NCI-H345 treated with DMSO at 0.1 percent for 48 hours (cell line): ENCODE results near the gene ANKRD13B.

Experiments used
- DNase-seq: peaks from one replicate; lab custom pipeline; 2025; ENCODE audit not compliant: unreplicated experiment; lab: John Stamatoyannopoulos, UW

Gene ANKRD13B

DNA sequence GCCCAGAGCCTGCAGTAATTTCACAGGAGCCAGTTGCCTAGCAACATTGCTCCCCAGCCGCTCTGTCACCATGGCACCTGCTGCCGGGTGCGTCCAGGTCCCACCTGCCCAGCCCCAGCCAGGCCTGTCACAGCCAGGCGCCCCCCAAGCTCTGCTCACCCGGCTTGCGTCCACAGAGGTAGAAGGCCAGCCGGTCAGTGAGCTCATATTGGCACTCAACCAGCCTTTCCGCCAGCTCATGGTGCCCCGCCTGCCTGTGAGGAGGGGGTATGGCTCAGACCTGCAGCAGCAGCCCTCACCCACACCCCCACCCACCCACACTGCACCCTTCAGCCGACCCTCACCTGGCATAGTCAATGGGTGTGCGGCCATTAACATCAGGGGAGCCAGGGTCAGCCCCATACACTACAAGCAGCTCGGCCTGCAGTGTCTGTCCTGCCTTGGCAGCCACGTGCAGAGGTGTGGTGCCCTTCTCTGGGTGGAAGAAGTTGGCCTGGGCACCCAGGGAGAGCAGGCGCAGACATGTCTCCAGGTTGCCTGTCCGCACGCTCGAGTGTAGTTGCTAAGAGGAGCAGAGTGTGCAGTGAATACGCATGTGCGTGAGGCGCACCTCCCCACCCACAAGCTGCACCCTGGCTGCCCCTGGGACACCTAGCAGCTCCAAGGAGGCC is 11.2 kb upstream of the ANKRD13B start:
- no peak for DNase-seq

DNA sequence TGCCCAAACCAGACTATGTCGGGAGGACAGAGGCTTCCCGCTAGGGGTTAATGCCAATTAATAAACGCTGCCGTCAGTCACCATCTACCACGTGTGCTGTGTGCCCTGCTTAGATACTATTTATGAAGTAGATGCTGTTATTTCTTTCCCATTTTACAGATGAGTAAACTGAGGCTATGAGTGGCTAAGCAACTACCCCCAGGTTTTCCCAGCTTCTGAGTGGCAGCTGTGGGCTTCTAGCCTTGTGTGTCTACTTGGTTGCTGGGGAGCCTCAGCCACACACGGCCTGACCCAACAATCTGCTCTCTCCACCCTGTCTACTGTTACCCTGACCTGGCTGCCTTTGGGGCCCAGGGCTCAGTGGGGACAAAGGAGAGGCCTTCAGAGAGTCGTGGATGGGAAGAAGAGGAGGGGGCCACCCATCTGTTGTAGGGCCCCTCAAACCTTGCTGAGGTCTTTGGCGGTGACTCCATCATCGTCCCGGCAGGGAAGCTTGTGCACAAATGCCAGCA is 10.6 kb upstream of the ANKRD13B start:
- DNase-seq, result no peak

DNA sequence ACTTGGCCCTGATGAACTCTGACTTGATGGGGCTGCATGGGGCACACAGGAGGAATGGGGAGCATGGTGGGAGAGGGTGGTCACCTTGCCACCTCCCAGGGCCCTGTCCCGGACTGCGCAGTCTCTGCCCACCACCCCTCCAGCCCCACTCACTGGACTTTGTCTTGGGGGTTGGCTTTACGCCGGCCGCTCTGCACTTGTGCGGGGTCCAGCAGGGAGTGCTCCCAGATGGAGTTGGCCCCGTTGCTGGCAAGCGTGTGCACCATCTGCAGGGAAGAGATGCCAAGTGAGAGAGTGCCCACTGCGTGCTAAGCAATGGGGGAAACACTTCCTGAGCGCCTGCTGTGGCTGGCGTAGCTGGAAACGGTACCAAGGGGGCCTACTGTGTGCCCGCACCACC is 10.2 kb upstream of the ANKRD13B start:
- DNase-seq, result no peak

DNA sequence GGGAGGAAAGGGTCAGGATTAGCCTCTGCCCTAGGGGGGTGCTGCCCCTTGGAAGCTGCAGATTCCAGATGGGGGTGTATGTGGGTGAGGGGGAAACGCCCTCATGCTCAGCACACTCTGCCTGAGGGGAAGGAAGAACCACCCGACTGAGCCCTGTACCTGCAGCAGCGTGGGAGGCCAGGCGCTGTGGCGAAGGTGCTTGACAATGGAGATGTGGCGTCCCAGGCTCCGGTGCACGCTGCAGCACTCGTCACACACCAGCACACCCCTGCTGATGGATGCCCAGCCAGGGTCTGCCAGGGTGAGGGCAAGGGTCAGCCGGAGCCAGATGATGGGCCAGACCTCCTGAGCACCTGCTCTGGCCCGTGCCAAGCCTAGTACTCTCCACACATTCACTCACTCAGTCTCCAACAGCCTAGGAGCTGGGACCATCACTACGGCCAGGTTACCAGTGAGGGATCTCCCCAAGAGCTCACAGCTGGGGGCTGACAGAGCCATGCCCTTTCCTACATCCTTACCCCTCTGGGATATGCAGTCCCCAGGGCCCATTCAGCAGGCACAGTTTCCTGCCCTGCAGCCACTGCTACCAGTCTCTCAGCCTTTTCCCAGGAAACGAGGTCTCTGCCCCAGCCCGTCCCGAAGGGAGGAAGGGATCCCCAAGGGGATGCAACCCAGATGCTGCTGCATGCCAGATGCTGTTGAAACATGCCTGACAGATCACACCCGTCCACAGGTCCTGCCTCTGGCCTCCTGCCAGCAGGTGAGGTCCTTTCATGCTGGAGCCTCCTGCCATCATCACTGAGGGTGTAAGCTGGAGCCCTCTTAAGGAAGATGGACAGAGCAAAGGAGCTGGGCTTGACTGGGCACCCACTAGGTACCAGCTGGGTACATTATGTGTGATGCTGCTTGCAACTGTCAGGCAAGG is 9.3 kb upstream of the ANKRD13B start:
- no peak for DNase-seq

DNA sequence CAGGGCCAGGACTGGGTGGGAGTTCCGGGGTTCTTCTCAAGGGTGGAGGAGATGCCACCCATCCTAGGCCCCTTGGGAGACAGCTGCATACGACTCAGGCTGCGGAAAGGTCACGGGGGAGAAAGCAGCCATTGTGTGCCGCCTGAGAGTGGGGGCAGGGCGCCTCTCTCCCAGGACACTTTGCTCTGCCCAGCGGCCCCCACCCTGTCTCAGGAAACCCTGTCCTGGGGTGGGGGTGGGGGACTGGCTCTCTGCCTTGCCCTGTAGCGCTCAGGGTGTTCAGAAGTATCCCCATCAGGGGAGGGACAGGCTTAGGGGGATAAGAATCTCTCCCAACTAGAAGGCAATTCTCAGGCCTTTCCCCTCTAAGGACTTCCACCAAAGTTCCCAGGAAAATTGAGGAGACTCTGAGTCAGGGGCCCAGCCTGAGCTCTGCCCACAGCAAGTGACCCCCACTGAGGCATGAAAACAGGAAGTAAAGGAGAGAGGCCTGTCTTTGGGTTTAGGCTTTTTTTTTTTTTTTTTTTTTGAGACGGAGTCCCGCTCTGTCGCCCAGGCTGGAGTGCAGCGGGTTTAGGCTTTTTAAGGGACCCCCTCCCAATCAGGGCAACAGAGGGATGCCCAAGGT is 8.4 kb upstream of the ANKRD13B start:
- no peak for DNase-seq

DNA sequence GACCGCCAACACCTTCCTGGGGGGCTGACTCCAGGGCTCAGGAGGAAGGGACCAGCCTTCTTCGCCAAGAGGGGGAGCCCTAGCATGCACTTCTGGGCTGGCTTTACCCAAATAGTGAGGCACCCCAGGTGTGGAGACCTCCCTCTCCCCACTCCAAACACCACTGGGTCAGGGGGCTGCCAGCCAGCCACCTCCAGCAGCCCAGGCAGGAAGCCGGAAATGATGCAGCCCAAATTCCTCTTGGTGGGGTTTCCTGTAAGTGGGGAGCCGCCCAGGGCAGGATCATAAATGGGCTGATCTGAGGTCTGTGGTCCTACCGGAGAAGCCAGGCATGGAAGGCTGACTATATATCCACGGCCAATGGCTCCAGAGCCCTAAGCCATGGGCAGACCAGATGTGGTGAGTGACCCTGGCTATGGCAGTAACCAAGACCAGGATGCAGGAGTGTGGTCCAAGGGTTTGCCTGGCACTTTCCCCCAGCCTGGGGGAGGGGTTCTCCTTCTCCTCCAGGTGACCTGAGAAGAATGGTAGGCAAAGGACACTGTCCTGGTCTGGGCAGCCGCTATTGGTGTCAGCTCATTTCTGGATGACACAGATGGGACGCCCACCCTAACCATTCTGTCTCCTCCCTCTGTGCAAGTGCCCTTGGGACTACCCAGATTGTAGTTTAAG is 7.7 kb upstream of the ANKRD13B start:
- DNase-seq, result no peak

DNA sequence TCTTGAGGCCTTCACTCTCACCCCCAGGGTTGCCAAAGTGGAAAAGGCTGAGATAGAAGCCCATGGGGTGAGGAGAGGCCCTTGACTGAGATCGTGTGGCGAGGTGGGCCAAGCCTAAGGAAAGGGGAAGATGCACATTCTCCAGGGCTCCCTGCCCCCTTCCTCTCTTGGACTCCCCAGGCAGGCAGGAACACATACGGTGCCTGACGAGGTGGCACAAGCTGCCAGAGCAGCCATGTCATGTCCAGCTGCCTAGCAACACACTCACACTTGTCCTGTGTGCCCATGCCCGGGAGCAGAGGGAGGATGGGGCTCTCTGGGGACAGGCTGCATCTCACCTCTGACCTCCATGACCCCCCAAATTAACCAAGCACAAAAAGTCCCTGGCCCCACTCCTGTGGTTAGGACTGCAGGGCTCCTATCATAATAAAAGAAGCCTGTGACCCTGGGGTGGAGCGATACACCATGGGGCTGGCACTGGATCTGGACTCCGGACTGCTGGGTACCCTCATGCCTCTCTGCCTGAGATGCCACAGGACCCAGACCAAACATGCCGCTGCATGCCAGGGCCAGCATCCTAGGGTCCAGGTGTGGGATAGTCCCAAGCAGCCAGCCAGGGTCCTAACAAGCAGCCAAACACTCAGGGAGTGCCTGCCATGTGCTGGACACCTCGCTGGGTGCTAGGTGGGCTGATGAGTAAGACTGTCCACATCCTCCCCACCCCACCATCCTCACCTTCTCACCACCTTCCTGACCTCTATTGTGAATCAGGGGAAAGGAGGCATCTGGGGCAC is 6.1 kb upstream of the ANKRD13B start:
- no peak for DNase-seq

DNA sequence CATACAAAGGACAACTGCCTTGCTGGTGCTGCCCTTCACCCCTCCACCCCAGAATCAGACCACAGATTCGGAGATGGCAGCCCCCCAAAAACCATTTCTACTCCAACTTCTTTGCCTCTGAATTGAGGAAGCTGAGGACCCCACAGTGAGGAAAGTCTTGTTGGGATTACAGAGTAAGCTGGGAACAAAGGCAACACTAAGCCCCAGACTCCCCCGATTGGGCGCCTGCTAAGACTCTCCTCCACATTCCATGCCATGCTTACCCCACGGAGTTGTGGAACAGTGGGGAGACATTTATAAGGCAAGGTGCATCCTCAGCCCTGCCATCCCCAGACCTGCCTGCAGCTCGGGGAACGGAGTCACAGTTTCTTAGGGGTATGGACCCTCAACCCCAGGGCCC is 5.3 kb upstream of the ANKRD13B start:
- no peak for DNase-seq

DNA sequence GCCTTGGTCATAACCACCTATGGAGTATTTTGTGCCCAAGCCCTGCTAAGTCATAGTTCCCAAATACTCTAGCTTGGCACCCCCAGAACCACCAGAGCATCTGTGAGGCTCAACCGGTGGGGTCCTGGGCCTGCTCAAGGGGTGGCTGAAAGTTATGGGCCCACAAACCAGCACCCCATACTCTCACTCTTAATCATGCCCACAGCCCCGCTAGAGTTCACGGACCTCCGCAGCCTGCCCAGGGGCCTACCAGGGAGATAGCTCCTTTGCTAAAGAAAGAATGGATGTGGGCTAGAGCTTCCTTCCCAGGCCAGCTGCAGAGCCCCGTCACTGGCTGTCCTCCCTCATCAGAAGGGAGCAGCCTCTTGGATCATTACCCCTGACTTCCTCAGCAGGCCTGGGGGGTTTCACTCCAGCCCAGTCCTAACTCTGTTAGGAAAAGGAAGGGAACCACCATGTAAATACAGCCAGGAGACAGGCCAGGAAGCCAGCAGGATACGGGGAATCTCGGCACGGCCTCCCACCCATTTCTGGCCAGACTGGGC is 4.8 kb upstream of the ANKRD13B start:
- DNase-seq, result no peak

DNA sequence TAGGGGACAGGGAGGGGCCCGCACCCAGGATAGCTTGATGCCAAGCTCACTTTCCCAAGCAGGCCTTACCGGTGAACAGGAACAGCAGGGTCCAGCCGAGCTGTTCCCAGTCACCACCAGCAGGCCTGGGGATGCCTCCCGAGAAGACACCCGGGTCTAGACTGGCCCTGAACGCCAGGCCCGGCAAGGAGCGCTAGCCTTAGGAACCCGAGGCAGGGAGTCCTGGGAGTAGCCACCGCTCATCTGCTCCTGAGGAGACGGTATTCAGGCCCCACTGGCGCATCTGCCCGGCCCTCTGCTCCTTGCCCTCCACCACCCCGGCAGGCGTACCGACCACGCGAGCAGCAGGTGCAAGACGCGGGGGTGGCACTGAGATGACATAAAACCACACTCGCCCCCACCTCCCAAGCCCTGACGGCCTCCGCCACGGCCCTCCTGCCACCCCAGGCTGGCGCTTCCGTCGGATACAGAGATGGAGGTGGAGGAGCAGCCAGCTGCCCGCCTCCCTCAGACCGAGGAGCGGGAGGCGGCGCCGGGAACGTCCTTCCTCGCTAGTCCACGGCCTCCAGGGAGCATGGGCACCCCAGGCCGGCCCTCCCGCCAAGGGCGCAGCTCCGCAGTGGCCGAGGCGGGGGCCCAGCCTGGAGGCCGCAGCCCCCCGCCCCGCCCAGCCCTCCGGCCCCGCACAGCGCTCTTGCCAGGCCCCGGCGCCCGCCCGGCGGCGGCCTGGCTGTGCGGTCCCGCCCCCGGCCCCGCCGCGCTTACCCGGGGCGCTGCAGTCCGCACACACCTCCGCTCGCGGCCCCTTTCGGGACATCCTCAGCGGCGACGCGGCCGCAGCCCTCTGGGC is 4.1 kb upstream of the ANKRD13B start:
- peak; percentile 4 for DNase-seq

DNA sequence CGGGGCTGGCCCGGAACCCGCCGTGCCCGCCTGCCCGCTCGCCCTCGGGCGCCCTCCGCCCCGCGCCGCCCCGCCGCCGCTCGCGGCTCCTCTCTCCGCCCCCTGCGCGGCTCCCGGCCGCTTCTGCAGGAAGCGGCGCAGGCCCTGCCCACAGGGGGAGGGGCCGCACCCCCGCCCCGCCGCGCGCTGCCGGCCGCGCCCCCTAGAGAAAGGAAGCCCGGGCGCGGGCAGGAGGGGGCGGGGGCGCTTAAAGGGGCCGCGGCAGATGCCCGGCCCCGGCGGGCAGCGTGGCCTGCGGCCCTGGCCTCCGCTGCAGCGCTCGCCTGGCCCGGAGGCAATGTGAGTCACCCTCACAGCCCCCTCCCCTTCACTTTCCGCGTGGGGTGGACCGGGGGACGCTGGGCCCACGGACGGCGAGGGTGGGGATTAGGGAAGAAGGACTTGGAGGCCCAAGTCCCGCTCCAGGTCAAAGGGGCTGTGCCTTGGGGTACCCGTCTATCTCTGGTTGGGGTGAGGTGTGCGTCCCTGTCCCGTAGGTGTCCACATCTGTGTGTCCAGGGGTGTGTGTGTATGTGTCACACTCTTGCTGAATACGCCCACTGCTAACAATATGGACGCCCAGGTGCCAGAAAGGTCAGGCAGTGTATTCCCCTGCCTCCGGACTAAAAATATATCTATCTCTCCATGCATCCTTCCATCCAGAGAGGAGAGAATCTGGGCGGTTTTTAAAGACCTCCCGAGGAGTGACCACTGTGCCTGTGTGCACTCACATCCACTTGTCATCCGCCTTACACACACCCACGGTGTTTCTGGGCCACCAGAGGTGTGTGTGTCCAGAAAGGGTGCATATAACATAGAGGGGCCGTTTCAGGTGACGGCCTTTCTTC is 3.2 kb upstream of the ANKRD13B start, which contains the start of gene GIT1:
TSS of gene GIT1 (minus strand) at position 125 of the 887 bp plus-strand sequence. CDS start 270 bp downstream, outside the sequence.
- DNase-seq, result peak; percentile 72

DNA sequence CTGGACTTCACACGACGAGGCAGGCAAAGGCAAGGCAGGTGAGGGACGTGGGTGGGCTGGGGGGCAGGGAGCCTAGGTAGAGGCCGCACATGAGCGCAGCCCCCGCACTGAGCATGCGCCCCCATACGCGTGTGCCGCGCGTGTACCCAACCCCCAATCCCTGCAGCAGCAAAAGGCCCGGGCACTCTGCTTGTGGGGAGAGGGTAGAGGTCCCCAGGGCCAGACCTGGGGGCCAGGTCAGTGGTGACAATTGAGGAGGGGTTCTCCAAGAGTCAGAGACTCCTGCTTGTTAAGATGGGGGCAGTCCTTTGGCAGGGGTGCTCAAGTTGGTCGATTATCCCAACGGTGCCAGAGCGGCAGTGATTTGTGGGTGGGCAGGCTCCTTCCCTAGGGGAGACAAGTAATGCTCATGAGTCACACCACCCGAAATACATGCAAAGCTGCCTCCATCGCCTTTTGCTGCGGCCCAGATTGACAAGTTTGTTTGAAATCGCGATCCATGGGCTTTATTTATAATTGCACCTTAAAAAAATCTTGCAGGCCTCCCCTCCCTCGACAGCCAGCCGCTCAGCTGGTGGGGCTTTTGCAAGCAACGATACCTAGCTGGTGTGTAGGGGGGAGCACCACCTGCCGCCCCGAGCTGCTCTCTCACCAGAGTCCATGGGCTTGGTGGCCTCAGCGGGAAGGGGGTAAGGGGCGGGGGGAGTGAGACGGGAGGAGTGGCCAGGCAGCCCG is 2.4 kb upstream of the ANKRD13B start:
- peak; percentile 46 for DNase-seq

DNA sequence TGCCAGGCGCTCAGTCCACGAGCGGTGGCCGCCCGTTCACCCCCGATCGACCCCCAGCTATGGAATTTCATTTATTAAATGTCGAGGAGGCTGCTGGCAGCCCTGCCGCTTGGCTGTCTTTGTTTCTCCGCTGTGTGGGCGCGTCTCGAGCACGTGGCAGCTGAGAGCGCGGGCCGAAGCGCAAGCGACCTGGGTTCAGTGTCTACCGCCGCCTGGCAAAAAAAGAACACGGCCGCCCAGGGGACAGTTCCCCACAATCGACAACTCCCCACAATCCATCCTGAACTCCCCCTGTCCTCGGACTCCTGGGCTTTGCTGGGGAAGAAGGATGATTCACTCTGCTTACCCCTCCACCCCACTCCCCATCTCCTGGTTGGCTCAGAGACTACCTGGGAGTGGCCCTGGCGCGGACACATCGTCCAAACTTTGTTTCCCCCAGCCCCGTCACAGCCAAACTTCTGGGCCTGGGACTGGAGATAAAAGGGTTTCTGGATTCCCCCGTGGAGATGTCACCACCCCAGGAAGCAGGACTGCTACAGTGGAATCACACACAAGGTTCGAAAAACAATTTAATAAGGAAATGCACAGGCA is 1.7 kb upstream of the ANKRD13B start:
- peak; percentile 75 for DNase-seq

DNA sequence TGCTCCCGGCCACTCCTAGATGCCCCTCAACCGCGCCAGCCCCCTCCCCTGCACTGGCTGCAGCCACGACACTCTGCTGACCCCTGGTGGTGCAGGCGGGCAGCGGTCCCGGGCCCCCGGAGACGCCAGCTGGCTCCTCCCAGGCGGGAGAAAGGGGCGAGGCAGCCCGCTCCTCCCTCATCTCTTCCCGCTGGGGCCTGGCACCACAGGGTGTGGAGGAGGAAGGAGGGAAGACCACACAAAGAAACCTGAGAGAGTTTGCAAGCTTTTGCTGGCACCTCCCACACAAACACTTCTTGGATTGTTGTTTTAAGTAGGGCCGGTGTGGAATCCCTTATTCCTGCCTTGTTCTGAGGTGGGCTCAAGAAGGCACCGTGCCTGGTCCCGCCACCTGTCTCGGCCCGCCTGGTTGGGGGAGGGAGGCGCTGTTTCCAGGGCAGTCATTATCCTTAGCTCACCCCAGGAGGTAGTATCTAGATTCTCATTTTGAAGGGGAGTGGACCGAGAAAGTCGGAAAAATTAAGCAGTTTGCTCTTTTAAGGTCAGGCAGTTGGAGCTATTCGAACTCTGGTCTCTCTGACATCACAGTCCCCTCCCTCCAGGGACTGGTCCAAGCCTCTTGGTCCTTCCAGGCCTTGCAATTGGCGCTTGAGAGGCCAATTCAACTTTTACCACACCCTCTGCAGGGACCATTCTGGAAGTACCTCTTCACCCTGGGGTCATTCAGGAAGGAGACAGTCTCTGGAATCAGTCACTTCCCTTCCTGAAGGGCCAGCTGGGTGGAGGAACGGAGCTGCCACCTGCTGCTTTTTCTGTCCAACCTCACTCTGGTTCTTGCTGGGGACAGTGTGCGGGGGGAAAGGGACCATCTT is 959 bp upstream of the ANKRD13B start:
- DNase-seq, result peak; percentile 94

DNA sequence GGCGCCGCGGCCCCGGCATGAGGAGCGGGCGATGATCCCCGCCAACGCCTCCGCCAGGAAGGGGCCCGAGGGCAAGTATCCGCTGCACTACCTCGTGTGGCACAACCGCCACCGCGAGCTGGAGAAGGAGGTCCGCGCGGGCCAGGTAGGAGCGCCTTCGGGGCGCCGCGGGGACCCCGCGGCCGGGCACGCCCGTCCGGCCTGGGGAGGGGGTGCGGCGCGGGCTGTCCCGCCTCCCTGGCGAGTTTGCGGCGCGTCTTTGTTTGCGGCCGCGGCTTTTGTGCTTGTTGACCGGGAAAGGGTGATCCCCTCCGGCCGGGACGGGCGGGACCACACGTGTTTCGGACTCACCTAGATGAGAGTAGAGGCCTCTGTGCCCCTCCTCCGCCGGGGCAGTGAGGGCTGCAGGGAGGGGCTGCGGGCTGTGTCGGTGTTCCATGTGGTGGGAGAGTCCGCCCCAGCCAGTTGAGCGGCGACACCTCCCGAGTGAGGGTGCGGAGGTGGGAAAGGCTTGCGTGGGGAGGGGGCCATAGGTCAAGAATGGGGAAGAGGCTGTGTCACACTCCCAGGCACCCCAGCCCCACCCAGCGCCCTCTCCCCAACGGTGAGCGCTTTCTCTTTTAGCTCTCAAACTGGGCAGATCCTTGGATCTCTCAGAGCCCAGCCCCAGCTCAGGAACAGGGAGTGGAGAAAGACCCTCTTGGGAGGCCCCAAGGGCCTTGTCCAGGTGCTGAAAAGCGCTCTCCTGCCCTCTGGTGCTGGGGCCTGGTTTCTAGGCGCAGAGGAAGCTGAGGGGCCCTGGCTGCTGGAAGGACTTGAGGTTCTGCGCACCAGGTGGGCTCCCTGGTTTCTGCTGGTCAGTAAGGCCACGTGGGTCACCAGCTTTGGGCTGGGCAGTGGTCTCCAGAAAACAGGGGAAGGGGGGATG is 923 bp downstream of the ANKRD13B start:
- peak; percentile 5 for DNase-seq
